Skeletal muscle satellite cell (primary cell): ENCODE data around the gene MEGF6.

Source experiments
- H3K27me3 ChIP-seq: 2 replicates; pipeline ENCODE4 v1.7.0; 2013; ENCODE audit warnings: low read length; ENCODE audit not compliant: control insufficient read depth, insufficient read depth
- H3K36me3 ChIP-seq: 2 replicates; pipeline ENCODE4 v1.7.0; 2013; ENCODE audit warnings: mild to moderate bottlenecking, control low read depth, low read length; ENCODE audit not compliant: insufficient read depth
- H3K4me1 ChIP-seq: 2 replicates; pipeline ENCODE4 v1.7.0; 2013; ENCODE audit warnings: low read length; ENCODE audit not compliant: control insufficient read depth, insufficient read depth
- H3K4me2 ChIP-seq: 2 replicates; pipeline ENCODE4 v1.7.0; 2013; ENCODE audit warnings: mild to moderate bottlenecking, low read length
- H3K4me3 ChIP-seq: 2 replicates; pipeline ENCODE4 v1.7.0; 2013; ENCODE audit warnings: low read length
- H3K9ac ChIP-seq: 2 replicates; pipeline ENCODE4 v1.7.0; 2013; ENCODE audit warnings: mild to moderate bottlenecking, low read depth, low read length, moderate library complexity
- H3K9me3 ChIP-seq: replicated peaks from 2 replicates; pipeline ENCODE4 v1.7.0; 2013; ENCODE audit warnings: mild to moderate bottlenecking, control low read depth, low read length

MEGF6 gene

GRCh38 chr1:3596663-3597598 lies 14.4 kb downstream of the MEGF6 start:
- H3K9ac ChIP-seq: no peak overlapping the region
- no peaks in the 10 kb centered on the region for H3K9me3 ChIP-seq
- H3K4me2 ChIP-seq: no peak overlapping the region
- H3K4me3 ChIP-seq: no peak overlapping the region
- H3K36me3 ChIP-seq: no peaks in the 10 kb centered on the region
- H3K27me3 ChIP-seq: peaks cover 49% of the 10 kb centered on the region
- no peaks in the 10 kb centered on the region for H3K4me1 ChIP-seq

- Histone ChIP-seq H3K9ac (no peak overlapping the region), H3K36me3 (no peaks in the 10 kb centered on the region), H3K9me3 (no peaks in the 10 kb centered on the region), H3K4me2 (no peak overlapping the region), H3K4me1 (no peaks in the 10 kb centered on the region), H3K27me3 (peaks cover 45% of the 10 kb centered on the region), H3K4me3 (no peak overlapping the region)
Measured at GRCh38 chr1:3595949-3596348, 15.4 kb downstream of the MEGF6 start.

- no peaks in the 10 kb centered on the region for H3K9me3 ChIP-seq
- H3K27me3 ChIP-seq: peaks cover 36% of the 10 kb centered on the region
- no peak overlapping the region for H3K9ac ChIP-seq
- H3K4me2 ChIP-seq: no peak overlapping the region
- no peaks in the 10 kb centered on the region for H3K36me3 ChIP-seq
- no peaks in the 10 kb centered on the region for H3K4me1 ChIP-seq
- no peak overlapping the region for H3K4me3 ChIP-seq
Measured at GRCh38 chr1:3594706-3595377, 16.5 kb downstream of the MEGF6 start.

- H3K9ac ChIP-seq: no peak overlapping the region
- H3K36me3 ChIP-seq: no peaks in the 10 kb centered on the region
- no peak overlapping the region for H3K4me2 ChIP-seq
- H3K9me3 ChIP-seq: no peaks in the 10 kb centered on the region
- no peak overlapping the region for H3K4me3 ChIP-seq
- H3K27me3 ChIP-seq: peaks cover 30% of the 10 kb centered on the region
- no peaks in the 10 kb centered on the region for H3K4me1 ChIP-seq
Measured at GRCh38 chr1:3593745-3594144, 17.6 kb downstream of the MEGF6 start.

- no peak overlapping the region for H3K4me2 ChIP-seq
- no peak overlapping the region for H3K4me3 ChIP-seq
Measured at GRCh38 chr1:3593334-3593733, 18.0 kb downstream of the MEGF6 start.

GRCh38 chr1:3590951-3591865 lies 20.1 kb downstream of the MEGF6 start:
- Histone ChIP-seq H3K4me3 (no peak overlapping the region), H3K36me3 (no peaks in the 10 kb centered on the region), H3K27me3 (peaks cover 13% of the 10 kb centered on the region), H3K4me1 (no peaks in the 10 kb centered on the region), H3K9me3 (no peaks in the 10 kb centered on the region), H3K9ac (no peak overlapping the region), H3K4me2 (no peak overlapping the region)

More at GRCh38 chr1:3593334-3593733, 18.0 kb downstream of the MEGF6 start:
- Histone ChIP-seq H3K9ac (no peak overlapping the region), H3K9me3 (no peaks in the 10 kb centered on the region), H3K4me1 (no peaks in the 10 kb centered on the region), H3K36me3 (no peaks in the 10 kb centered on the region), H3K27me3 (peaks cover 26% of the 10 kb centered on the region)

GRCh38 chr1:3590139-3590763 lies 21.1 kb downstream of the MEGF6 start:
- Histone ChIP-seq H3K4me3 (no peak overlapping the region), H3K4me1 (no peaks in the 10 kb centered on the region), H3K27me3 (peaks cover 5% of the 10 kb centered on the region), H3K9me3 (no peaks in the 10 kb centered on the region), H3K36me3 (no peaks in the 10 kb centered on the region), H3K9ac (no peak overlapping the region), H3K4me2 (no peak overlapping the region)

GRCh38 chr1:3588395-3588794 lies 22.9 kb downstream of the MEGF6 start:
- Histone ChIP-seq H3K4me2 (no peak overlapping the region), H3K27me3 (peaks cover 4% of the 10 kb centered on the region), H3K36me3 (no peaks in the 10 kb centered on the region), H3K4me3 (no peak overlapping the region), H3K4me1 (no peaks in the 10 kb centered on the region), H3K9me3 (no peaks in the 10 kb centered on the region), H3K9ac (no peak overlapping the region)

GRCh38 chr1:3586986-3587759 lies 24.1 kb downstream of the MEGF6 start:
- no peaks in the 10 kb centered on the region for H3K4me1 ChIP-seq
- H3K27me3 ChIP-seq: peaks cover 4% of the 10 kb centered on the region
- no peak overlapping the region for H3K4me2 ChIP-seq
- no peaks in the 10 kb centered on the region for H3K36me3 ChIP-seq
- no peaks in the 10 kb centered on the region for H3K9me3 ChIP-seq
- no peak overlapping the region for H3K4me3 ChIP-seq
- no peak overlapping the region for H3K9ac ChIP-seq

- Histone ChIP-seq H3K4me1 (no peaks in the 10 kb centered on the region), H3K27me3 (peaks cover 4% of the 10 kb centered on the region), H3K9ac (no peak overlapping the region), H3K4me2 (no peak overlapping the region), H3K36me3 (no peaks in the 10 kb centered on the region), H3K9me3 (no peaks in the 10 kb centered on the region), H3K4me3 (no peak overlapping the region)
Measured at GRCh38 chr1:3585940-3586568, 25.3 kb downstream of the MEGF6 start.
